Superior temporal gyrus (tissue), 1 donor: ENCODE data around the gene EPHB1.
"Not testable (repeated sequence)": the region's sequence is repeated elsewhere in the genome, so short reads cannot be mapped to it uniquely, and the experiment has no call there.

Source experiments
- DNase-seq: peaks from one replicate; pipeline ENCODE4 v3.0.0-alpha.2; 2016; ENCODE audit errors: extremely low spot score

The EPHB1 gene

GRCh38 chr3:134998855-134999254 is 203.8 kb downstream of the EPHB1 start:
- DNase-seq = no peak

- no peak for DNase-seq
Measured at GRCh38 chr3:135000465-135000864, 205.4 kb downstream of the EPHB1 start.

- not testable (repeated sequence) for DNase-seq
Measured at GRCh38 chr3:135005616-135006015, 210.6 kb downstream of the EPHB1 start.

- DNase-seq = no peak
Measured at GRCh38 chr3:135007607-135008006, 212.5 kb downstream of the EPHB1 start.

- DNase-seq = no peak
Measured at GRCh38 chr3:135008326-135008725, 213.3 kb downstream of the EPHB1 start.

- no peak for DNase-seq
Measured at GRCh38 chr3:135009014-135009413, 214.0 kb downstream of the EPHB1 start.

GRCh38 chr3:135012101-135012500 is 217.0 kb downstream of the EPHB1 start:
- DNase-seq = no peak

GRCh38 chr3:135013206-135013605 is 218.1 kb downstream of the EPHB1 start:
- DNase-seq = no peak

GRCh38 chr3:135014566-135014965 is 219.5 kb downstream of the EPHB1 start:
- DNase-seq = no peak

- no peak for DNase-seq
Measured at GRCh38 chr3:135017003-135017893, 222.2 kb downstream of the EPHB1 start.

GRCh38 chr3:135018149-135018923 is 223.3 kb downstream of the EPHB1 start:
- DNase-seq = no peak

GRCh38 chr3:135020181-135020580 is 225.1 kb downstream of the EPHB1 start:
- DNase-seq = no peak

- no peak for DNase-seq
Measured at GRCh38 chr3:135023996-135024658, 229.1 kb downstream of the EPHB1 start.

GRCh38 chr3:135030768-135031615 is 235.9 kb downstream of the EPHB1 start:
- DNase-seq = not testable (repeated sequence)

GRCh38 chr3:135033737-135034136 is 238.7 kb downstream of the EPHB1 start:
- DNase-seq = no peak

- DNase-seq = no peak
Measured at GRCh38 chr3:135034291-135034768, 239.3 kb downstream of the EPHB1 start.

GRCh38 chr3:135034891-135035440 is 239.9 kb downstream of the EPHB1 start:
- no peak for DNase-seq

GRCh38 chr3:135038186-135038585 is 243.1 kb downstream of the EPHB1 start:
- DNase-seq = no peak

GRCh38 chr3:135039536-135039935 is 244.5 kb downstream of the EPHB1 start:
- not testable (repeated sequence) for DNase-seq

GRCh38 chr3:135040321-135041240 is 245.5 kb downstream of the EPHB1 start:
- DNase-seq = no peak
